ENCODE measurements around the gene SCAMP5.

SCAMP5 gene

DNA sequence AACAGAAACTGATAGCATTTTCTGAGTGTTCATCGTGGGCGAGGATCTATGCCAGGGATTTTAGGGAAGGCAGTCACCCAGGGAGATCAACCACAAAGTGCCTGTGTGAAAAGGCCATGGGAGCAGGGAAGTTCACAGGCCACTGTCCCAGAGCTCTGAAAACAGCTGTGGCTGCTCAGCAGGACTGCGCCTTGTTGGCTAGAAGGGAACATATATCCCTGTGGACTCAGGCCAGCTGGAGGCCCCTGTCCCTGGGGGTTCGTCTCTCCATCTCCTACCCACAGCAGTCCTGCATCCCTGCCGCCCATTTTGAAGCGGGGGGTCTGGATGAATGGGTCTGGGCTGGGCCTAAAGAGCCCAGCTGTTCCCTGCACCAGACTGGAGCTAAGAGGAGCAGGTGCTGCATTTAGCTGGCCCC, 55.8 kb downstream of the SCAMP5 start:
- DNase-seq, result no peak

DNA sequence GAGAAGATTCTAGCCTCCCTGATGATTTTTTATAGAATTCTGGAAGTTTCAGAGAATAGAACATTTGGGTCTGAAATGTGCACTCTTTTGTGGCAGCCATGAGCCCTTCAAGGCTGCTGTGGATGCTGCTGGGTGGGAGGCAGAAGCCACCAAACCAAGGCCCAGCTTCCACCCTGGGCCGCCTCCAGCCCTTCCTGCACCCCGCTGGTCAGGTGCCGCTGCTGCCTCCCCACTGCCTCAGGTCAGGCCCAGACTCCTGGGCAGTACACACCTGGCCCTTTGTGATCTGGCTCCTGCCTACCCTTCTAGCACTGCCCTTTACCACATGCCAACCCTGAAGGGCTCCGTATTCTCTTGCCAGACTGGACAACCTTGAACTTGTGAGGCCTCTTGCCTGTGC, 56.3 kb downstream of the SCAMP5 start:
- no peak for DNase-seq

DNA sequence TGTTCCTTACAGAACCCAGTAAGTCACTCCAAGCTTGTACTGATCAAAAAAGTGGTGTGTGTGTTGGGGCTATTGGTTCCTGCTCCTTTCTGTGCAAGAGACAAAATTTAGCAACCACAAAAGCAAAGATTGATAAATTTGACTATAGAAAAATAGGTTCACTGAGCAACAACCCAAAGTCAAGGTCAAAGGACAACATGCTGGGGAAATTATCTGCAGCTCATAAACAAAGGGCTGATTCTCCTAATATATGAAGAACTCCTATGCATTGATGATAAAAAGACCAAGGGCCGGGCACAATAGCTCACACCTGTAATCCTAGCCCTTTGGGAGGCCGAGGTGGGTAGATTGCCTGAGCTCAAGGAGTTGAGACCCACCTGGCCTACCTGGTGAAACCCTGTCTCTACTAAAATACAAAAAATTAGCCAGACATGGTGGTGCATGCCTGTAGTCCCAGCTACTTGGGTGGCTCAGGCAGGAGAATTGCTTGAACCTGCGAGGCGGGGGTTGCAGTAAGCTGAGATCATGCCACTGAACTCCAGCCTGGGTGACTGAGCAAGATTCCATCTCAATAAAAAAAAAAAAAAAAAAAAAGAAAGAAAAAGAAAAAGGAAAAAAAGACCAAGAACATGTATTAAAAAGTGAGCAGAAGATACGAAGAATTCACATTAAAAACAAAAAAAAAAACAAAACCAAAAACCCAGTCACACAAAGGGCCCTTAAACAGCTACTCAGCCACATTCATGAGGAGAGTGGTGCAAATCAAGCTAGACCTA, 57.8 kb downstream of the SCAMP5 start:
- DNase-seq, result no peak

DNA sequence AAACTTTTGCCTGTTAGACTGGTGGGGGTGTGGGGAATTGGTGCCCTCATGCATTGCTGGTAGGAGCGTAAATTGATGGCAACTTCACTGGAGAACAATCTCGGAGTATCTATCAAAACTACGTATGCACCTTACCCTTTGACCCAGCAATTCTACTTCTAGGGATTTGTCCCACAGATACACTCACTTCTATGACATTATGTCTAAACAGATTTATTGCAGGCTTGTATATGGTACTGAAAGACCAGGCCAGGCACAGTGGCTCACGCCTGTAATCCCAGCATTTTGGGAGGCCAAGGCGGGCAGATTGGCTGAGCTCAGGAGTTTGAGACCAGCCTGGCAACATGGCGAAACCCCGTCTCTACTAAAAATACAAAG, 58.4 kb downstream of the SCAMP5 start:
- DNase-seq, result no peak

DNA sequence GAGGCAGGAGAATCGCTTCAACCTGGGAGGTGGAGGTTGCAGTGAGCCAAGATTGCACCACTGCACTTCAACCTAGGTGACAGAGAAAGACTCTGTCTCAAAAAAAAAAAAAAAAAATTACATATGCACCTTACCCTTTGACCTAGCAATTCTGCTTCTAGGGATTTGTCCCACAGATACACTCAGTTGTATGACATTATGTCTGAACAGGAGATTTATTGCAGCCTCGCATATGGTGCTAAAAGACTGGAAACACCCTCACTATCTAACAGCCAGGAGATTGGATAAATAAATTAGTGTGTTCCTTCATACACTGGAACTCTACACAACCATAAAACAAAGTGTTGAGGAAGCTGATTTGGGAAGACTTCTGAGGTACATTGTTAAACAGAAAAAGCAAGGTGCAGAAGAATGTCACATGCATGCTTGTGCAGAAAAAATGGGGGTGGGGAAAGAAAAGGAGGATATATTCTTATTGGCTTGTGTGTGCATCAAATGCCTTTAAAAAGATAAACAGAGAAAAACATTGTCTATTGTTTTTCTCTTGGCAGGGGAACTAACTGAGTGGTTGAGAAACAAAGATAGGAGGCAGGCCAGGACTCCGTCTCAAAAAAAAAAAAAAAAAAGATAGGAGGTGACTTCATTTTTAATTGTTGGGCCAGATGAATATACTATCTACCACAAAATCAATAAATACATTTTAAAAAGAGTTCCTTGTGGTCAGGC, 59.0 kb downstream of the SCAMP5 start:
- no peak for DNase-seq

DNA sequence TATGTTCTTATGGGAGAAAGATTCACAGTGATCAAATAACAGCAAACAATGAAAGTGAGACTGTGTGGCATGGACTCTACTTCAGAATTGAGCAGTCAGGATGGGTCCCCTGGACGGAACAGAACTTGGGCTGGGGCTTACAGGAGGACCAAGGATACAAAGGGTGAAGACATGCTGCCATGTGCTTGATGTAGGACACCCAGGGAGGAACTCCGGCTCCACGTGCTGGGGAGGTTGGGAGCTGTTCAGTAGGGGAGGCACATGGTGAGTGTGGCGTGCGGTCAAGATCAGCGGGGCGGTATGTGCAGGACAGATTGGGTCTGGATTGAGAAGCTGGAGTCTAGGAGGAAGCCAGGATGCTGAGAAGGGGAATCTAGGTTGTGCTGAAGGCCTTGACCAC, 60.7 kb downstream of the SCAMP5 start:
- DNase-seq, result no peak

DNA sequence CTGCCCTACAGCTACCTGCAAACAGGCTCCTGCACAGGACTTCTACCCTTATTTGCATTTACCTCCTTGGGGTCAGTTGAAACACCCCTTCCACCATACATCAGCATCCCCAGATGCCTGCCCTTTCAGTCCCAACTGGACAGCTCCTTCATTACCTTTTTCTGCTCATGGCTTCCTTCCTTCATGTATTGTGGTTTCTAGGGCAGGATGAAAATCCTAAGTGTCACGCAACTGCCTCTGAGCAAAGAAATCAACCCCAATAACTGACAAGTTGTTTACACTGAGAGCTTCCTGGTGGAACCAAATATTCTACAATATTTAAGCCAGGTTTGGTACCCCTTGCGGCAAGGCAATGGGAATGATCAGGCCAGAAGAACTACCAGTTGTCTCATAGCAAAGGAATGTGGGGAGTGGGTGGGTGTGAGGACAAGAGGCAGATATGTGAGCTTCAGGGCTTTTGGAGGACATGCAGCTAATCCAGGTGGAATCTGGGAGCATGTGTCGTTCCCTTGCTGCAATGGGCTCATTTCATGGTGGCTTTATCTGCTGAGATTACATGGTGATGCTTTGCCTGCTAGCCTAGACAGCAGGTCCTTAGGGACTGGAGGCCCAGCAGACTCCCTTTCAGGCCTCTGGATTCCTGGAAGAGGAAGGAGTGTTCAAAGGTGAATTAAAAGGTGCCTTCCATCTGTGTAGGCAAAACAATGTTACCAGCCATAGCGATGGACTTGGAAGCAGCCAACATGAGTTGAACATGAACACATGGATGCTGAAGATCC, 63.0 kb downstream of the SCAMP5 start:
- no peak for DNase-seq

DNA sequence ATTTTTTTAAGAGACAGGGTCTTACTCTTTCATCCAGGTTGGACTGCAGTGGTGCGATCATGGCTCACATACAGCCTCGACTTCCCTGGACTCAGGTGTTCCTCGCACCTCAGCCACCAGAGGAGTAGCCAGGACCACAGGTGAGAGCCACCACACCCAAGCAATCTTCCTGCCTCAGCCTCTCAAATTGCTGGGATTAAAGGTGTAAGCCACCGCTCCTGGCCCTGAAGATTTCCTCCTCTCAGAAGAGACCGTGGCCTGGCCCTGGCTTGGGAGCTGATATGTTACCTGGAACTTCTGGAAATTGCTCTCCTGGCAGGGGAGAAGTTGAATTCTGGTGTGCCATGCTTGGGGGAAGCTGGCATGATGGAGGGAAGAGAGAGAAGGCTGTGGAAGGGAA, 64.2 kb downstream of the SCAMP5 start:
- DNase-seq, result no peak

DNA sequence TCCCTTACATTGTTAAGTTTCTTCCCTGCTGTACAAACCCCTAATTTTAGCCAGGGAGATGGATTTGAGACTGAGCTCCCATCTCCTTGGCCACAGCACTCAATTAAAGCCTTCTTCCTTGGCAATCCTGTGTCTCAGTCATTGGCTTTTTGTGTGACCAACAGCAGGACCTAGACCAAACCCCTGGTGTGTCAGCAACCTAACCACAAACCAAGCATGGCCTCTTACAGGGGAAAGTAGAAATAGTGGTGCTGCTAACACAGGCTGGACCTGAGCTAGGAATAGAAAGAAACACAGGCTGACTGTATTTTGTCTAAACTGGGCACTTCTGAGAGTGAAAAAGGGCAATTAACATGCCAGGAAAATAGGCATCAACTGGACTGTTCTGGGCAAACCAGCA, 65.9 kb downstream of the SCAMP5 start:
- DNase-seq, result peak; percentile 22

DNA sequence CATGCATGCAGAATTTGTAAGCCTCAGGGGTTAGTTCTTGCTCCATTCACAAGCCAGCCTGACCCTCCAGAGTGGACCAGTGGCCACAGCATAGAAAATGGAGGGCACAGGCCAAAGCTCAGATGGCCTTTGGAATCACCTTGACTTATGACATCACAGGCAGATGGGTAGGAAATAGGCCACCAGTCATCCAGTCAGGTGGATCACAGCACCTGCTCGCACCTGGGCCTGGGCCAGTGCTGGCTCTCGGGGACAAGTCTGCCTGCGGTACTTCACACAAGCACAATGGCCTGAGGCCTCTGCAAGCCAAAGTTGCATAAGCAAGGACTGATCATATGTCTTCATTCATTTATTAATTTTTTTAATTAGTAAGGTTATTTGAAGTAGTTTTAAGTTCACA, 67.3 kb downstream of the SCAMP5 start:
- no peak for DNase-seq

DNA sequence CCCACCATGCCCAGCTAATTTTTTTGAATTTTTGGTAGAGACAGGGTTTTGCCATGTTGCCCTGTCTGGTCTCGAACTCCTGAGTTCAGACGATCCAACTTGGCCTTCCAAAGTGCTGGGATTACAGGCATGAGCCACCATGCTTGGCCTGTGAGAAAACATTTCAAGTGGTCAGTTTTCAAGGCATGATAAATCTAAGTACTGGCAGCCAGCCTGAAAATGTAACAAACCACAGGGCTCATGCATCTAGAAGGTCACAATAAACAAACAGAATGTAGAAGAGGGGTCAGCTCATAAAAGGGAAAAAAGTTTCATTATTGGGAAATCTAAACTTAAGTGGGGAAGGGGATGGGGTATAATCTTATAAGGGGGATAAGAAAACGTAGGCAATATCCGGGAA, 68.0 kb downstream of the SCAMP5 start:
- DNase-seq, result no peak

DNA sequence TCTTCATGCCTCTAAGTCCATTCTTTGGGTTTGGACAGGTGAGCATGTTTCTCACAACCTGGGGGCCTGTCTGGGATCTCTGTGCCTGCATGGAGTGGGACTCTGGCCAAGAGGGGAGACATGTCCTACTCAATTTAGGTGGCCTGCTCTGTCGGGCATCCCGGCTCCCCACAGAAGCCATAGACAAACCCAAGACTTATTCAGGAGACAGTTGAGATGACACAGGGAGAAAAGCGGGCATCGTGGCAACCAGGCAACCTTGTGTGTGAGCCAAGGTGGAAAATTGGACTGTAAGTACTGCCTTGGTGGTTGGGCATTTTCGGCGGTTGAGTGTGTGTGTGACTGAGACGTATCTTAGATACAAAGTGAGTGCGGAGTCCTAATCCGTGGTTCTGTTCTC, 68.5 kb downstream of the SCAMP5 start:
- DNase-seq, result no peak

DNA sequence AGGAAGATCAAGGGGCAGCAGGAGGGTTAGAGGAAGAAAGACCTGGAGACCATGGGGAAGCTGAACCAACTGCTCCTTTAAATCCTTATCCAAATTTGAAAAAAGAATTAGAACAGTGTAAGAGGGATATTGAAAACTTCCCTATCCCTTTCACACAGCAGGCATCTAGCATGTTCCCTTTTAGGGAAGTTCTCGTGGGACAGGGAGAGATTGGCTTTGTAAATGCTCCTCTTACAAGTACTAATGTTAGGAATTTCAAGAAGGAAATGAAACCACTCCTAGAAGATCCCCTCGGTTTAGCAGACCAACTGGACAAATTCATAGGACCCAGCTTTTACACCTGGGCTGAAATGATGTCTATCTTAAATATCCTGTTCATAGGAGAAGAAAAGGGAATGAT, 69.5 kb downstream of the SCAMP5 start:
- no peak for DNase-seq

DNA sequence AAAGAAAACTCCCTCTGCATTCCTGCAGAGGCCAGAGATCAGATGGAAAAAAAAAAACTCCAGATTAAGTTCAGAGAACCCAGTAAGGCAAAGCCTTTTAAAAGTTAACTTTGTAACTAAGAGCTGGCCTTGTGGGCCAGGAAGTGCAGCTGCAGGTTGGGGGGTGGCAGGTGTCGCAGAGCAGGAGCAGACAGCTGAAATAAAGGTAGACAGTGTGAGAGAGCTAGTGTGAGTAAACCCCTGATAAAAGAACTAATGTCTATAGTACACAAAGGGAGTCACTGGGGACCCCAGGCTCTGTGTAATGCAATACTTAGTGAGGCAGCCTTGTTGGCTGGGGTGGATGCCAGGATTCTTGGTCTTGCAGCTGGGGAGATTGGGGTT, 70.1 kb downstream of the SCAMP5 start:
- no peak for DNase-seq

DNA sequence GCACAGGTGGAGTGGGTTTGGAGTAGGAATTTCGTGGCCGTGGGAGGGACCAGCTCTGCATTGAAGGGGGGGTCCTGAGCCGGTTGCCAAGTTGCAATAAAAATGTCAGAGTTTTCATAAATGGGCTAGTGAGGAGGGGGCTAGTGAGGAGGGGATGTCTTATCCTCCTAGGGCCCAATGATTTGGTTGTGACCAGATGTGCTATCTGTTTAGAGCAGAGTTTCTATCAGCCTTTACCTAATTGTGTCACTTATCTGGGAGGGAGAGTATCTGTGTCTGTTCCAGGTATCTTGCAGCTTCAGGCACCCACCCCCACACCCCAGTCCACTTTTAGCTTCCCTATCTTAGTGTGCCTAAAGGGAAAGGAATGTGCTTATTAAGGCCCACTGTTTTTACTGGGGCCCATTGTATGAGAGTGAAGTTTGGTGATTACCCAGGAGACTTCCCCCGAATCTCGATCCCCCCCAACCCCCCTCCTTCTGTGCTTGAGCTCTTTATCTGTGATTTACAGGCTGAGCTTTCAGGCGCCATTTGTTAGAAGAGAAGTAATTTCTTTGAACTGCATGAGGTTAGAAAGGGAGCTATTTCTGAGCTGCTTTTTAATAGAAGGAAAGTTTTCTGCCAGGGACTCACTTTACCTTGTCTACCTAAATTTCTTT, 70.6 kb downstream of the SCAMP5 start:
- no peak for DNase-seq

DNA sequence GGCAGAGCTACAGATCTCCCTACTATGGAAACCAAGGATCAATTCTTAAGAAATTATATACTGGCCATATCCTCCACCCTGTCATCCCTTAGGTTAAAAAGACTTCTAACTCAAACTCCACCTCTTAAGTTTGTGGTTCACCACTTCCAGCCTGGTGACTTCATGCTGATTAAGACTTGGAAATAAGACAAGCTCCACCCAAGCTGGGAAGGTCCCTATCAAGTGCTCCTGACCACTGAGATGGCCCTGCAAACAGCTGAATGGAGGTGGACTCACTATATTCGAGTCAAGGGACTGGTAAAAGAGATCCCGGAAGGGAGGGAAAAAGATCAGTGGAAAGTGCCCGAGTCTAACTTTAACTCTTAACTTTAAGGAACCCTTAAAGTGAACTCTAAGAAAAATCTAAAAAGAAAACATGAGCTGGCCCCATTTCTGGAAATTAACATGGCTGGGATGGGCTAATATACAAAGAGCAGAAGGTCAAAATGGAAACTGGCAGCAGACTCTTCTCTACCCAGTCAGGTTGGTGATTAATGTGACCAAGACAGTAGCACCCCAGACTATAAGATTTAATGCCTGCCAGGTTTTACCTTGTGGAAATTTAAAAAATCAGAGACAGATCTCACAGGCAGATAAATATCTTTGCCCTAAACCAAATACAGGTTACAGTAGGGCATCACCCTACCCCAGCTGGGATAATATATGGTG, 71.9 kb downstream of the SCAMP5 start:
- DNase-seq, result peak; percentile 46

DNA sequence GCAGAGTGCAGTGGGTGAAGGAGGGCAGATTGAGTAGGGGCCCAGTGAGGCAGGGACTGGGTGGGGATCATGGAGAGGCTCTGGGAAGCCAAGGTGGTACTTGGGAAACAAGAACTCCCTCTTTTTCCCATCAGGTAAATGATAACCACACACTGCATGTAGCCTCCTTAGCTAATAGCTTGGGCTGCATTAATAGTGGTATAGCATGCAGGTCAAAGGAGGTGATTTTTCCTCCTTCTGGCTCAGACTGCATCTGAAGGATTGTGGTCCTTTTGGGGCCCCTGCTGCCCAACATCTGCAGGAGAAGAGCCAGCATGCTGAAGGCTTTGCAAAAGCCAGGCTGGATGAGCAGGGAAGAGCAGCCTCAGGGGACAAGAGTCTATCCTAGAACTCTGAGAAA, 73.4 kb downstream of the SCAMP5 start:
- no peak for DNase-seq

DNA sequence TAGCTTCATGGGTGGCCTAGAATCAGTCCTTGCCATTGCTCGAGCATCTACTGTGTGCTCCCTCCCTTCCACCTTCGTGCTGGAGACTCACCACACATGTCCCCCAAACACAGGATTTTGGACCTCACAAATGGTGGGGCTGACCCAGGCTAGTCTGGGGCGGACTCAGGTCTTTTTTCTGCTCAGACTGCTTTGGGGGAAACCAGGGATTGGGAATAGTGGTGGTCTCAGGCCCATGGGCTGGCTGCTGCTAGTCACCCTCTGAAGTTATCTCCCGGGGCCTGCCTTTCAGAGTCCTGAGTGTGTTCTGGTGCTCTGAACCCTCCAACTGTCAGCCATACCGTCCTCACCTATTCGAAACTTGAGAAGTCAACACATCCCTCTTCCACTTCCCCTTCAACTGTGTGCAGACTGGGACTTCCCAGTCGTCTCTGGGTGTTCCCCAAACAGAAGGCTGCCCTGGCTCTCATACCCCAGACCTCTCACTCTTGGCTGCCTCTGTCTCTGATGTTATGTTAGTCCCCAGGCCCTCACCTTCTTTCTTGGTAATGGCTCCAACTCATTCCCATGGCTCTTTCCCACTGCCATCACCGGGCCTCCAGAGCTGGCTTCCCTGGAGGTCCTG, 74.0 kb downstream of the SCAMP5 start:
- DNase-seq, result peak; percentile 70

DNA sequence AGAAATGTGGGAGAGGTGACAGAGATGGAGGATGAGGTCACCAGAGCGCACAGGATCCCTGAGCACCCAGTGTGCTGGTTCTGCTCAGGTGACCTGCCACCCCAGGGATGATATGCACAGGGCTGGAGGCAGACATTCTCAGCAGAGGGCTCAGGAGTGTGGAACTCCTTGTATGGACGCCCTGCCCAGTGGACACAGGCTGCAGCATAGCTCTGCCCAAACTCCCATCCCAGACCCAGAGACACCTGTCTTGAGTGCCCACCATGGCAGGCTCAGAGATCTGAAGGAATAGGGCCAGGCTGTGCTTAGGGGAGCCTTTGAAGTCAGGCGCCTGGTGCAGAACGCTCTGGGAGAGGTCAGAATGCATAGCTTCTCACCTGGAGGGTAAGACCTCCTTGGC, 75.3 kb downstream of the SCAMP5 start:
- no peak for DNase-seq
